Thyroid gland (tissue), 4 donors: Measurements from ENCODE around the gene NRDE2. TPM values are rescaled to one million over a fixed set of nuclear protein-coding genes. Genes with fewer than 3 reads are reported as not detected.
A peak's percentile ranks its signal among the peaks of the same experiment; 100 is the strongest.
"Not testable (repeated sequence)": the region's sequence is repeated elsewhere in the genome, so short reads cannot be mapped to it uniquely, and the experiment has no call there.

Source experiments
- DNase-seq, 2 donors: peaks; one replicate each; pipeline ENCODE4 v3.0.0-alpha.2; 2019
- H3K27ac ChIP-seq, 3 donors: fragments of 200-600 bp; sonication (generic); 1 replicate in 2 of 3; 2 replicates in 1 of 3; pipeline ENCODE4 v1.5.1; 2016 to 2019; ENCODE audit warnings: mild to moderate bottlenecking in 1 of 3, moderate library complexity in 1 of 3
- H3K27me3 ChIP-seq: fragments of 200-600 bp; sonication (generic); one replicate; pipeline ENCODE4 v1.5.1; 2019
- H3K36me3 ChIP-seq, 2 donors: fragments of 200-600 bp; sonication (generic); one replicate each; pipeline ENCODE4 v1.5.1; 2016 to 2019
- H3K4me1 ChIP-seq, 2 donors: fragments of 200-600 bp; sonication (generic); one replicate each; pipeline ENCODE4 v1.5.1; 2017 to 2019
- H3K4me3 ChIP-seq, 3 donors: fragments of 200-600 bp; sonication (generic); replicated peaks in 1 of 3; 1 replicate in 2 of 3; 2 replicates in 1 of 3; pipeline ENCODE4 v1.5.1; 2016; ENCODE audit warnings: mild to moderate bottlenecking in 1 of 3
- H3K9me3 ChIP-seq: fragments of 200-600 bp; sonication (generic); one replicate; pipeline ENCODE4 v1.5.1; 2017
- CTCF ChIP-seq, 6 experiments: fragments of 200-600 bp in 3 of 6; fragments of 450-650 bp in 3 of 6; sonication (generic) in 3 of 6; IDR thresholded peaks; one replicate each; pipeline ENCODE4 v1.5.1; 2016 to 2019; ENCODE audit warnings: antibody characterized with exemption in 6 of 6, mild to moderate bottlenecking in 2 of 6, inconsistent platforms in 1 of 6, moderate library complexity in 1 of 6
- POLR2A ChIP-seq, 2 donors: fragments of 450-650 bp; IDR thresholded peaks; one replicate each; pipeline ENCODE4 v1.6.1; 2017; ENCODE audit warnings: antibody characterized with exemption in 2 of 2, mild to moderate bottlenecking in 2 of 2, moderate library complexity in 1 of 2
- WGBS, 2 donors: methylation state at CpG; one replicate each; pipeline ENCODE4 v1.1.5; 2017; 5-methylcytosine and 5-hydroxymethylcytosine counted together
- intact Hi-C: fragments of 100-400 bp; cut with DNase I; formaldehyde crosslinking; loops from one replicate; pipeline ENCODE4 v1.15.1; 2023
- total RNA-seq, 4 donors: library from RNA; depleted of rRNA; stranded (reverse); fragments of >200 nt; gene quantifications; one replicate each; pipeline ENCODE4 v1.2.3, GENCODE V29; 2016

Gene NRDE2
- total RNA-seq, 4 donors from 2014 or later: 21.7 to 38.7 (median 26.7) TPM

GRCh38 chr14:90255871-90256270, 75.9 kb downstream of the NRDE2 start:
- peak overlapping the region in 2 of 3 donors; percentile 74 to 97 for H3K4me3 ChIP-seq
- TF ChIP-seq POLR2A (IDR thresholded peaks at IDR 0.05) (no peak), CTCF (IDR thresholded peaks at IDR 0.05) (no peak)
- H3K36me3 ChIP-seq: peaks cover 6 to 13% of the 10 kb centered on the region in 2 donors
- intact Hi-C loops: no loop called here
- H3K4me1 ChIP-seq: peaks cover 10 to 17% of the 10 kb centered on the region in 2 donors
- no peak for DNase-seq
- no peaks in the 10 kb centered on the region for H3K27me3 ChIP-seq
- peak overlapping the region; percentile 71 to 87 (median 83) for H3K27ac ChIP-seq
- H3K9me3 ChIP-seq: no peaks in the 10 kb centered on the region
- 87 to 88% methylated on average over 1 of the region's 1 CpG for WGBS, 2 donors

GRCh38 chr14:90253826-90254225, 77.9 kb downstream of the NRDE2 start:
- no peaks in the 10 kb centered on the region for H3K27me3 ChIP-seq
- H3K4me3 ChIP-seq: no peak overlapping the region
- WGBS, 2 donors: 90 to 94% methylated on average over 7 to 8 of the region's 8 CpGs
- H3K9me3 ChIP-seq: no peaks in the 10 kb centered on the region
- H3K4me1 ChIP-seq: peaks cover 10 to 16% of the 10 kb centered on the region in 2 donors
- TF ChIP-seq POLR2A (IDR thresholded peaks at IDR 0.05): no peak
- H3K36me3 ChIP-seq: no peaks in the 10 kb centered on the region
- intact Hi-C loops: no loop called here
- no peak for DNase-seq
- H3K27ac ChIP-seq: no peak overlapping the region

- H3K27me3 ChIP-seq: no peaks in the 10 kb centered on the region
- intact Hi-C loops: no loop called here
- no peaks in the 10 kb centered on the region for H3K36me3 ChIP-seq
- H3K4me1 ChIP-seq: no peaks in the 10 kb centered on the region
- no peak for DNase-seq
- H3K27ac ChIP-seq: no peak overlapping the region
- H3K4me3 ChIP-seq: no peak overlapping the region
- 85 to 95% methylated on average over 2 of the region's 2 CpGs for WGBS, 2 donors
- H3K9me3 ChIP-seq: no peaks in the 10 kb centered on the region
- no peak for TF ChIP-seq CTCF (IDR thresholded peaks at IDR 0.05)
- TF ChIP-seq POLR2A (IDR thresholded peaks at IDR 0.05): no peak
Observed at GRCh38 chr14:90248594-90248993, 83.1 kb downstream of the NRDE2 start.

- H3K27ac ChIP-seq, H3K27me3 ChIP-seq, H3K4me3 ChIP-seq, H3K9me3 ChIP-seq, H3K36me3 ChIP-seq, DNase-seq, intact Hi-C loops, H3K4me1 ChIP-seq: not testable (repeated sequence)
- 71 to 73% methylated on average over 9 to 10 of the region's 10 CpGs for WGBS, 2 donors
Observed at GRCh38 chr14:90247441-90247840, 84.3 kb downstream of the NRDE2 start.

- intact Hi-C loops: no loop called here
- Histone ChIP-seq H3K27me3 (no peaks in the 10 kb centered on the region), H3K27ac (no peak overlapping the region), H3K9me3 (no peaks in the 10 kb centered on the region), H3K4me3 (no peak overlapping the region), H3K36me3 (no peaks in the 10 kb centered on the region), H3K4me1 (no peaks in the 10 kb centered on the region)
- 78 to 90% methylated on average over 4 of the region's 4 CpGs for WGBS, 2 donors
- TF ChIP-seq CTCF (IDR thresholded peaks at IDR 0.05) (no peak), POLR2A (IDR thresholded peaks at IDR 0.05) (no peak)
- DNase-seq: no peak
Observed at GRCh38 chr14:90246936-90247335, 84.8 kb downstream of the NRDE2 start.

- no peaks in the 10 kb centered on the region for H3K27me3 ChIP-seq
- no peaks in the 10 kb centered on the region for H3K9me3 ChIP-seq
- no peak for DNase-seq
- TF ChIP-seq POLR2A (IDR thresholded peaks at IDR 0.05): no peak
- TF ChIP-seq CTCF (IDR thresholded peaks at IDR 0.05): no peak
- H3K36me3 ChIP-seq: no peaks in the 10 kb centered on the region
- intact Hi-C loops: no loop called here
- no peaks in the 10 kb centered on the region for H3K4me1 ChIP-seq
- no peak overlapping the region for H3K4me3 ChIP-seq
- H3K27ac ChIP-seq: no peak overlapping the region
Observed at GRCh38 chr14:90242444-90242843, 89.3 kb downstream of the NRDE2 start.
